Spleen (tissue), 7 donors: ENCODE results near the gene ARID3B.

Source experiments
- CTCF ChIP-seq, 11 experiments: fragments of 200-600 bp in 7 of 11; fragments of 450-650 bp in 4 of 11; sonication (generic) in 4 of 11; IDR thresholded peaks in 8 of 11; conservative IDR thresholded peaks in 3 of 11; 1 replicate in 7 of 11; 2 replicates in 4 of 11; pipeline versions ENCODE4 v1.4.0 to v1.8.0; 2016 to 2021; ENCODE audit warnings: antibody characterized with exemption in 11 of 11, inconsistent platforms in 4 of 11, mild to moderate bottlenecking in 1 of 11
- POLR2A ChIP-seq, 3 donors: fragments of 450-650 bp; IDR thresholded peaks; one replicate each; pipeline ENCODE4 v1.5.1; 2017; ENCODE audit warnings: antibody characterized with exemption in 3 of 3, mild to moderate bottlenecking in 1 of 3
- POLR2AphosphoS5 ChIP-seq, 3 donors: sonication (generic); formaldehyde crosslinking; IDR thresholded peaks; one replicate each; pipeline ENCODE4 v1.5.1; 2017; ENCODE audit warnings: antibody characterized with exemption in 3 of 3
- donor health status: DM: no; HTN: no; CAD: no; lungs with moderate emphysema.
- donor health status: DM: no; HTN: no; CAD: no.
- donor health status: DM: no; HTN: no; CAD: no.

- TF ChIP-seq CTCF (IDR thresholded peaks at IDR 0.05 in 8 of 11, conservative IDR thresholded peaks at IDR 0.05 in 3 of 11) (no peak), POLR2A (IDR thresholded peaks at IDR 0.05) (no peak), POLR2AphosphoS5 (IDR thresholded peaks at IDR 0.05) (no peak)
Measured at GRCh38 chr15:74530771-74531143, 10.3 kb upstream of the ARID3B start.
